Activated T-helper 1 cell treated with Interleukin-2 at 50 U/mL for 16 hours (primary cell): ENCODE results near the gene KLHL29.

ENCODE experiments used
- DNase-seq: peaks from one replicate; pipeline ENCODE4 v3.0.0-alpha.2; 2020; ENCODE audit warnings: low read depth

KLHL29 gene

GRCh38 chr2:23571085-23571484 lies 186.1 kb downstream of the KLHL29 start:
- no peak for DNase-seq

DNA sequence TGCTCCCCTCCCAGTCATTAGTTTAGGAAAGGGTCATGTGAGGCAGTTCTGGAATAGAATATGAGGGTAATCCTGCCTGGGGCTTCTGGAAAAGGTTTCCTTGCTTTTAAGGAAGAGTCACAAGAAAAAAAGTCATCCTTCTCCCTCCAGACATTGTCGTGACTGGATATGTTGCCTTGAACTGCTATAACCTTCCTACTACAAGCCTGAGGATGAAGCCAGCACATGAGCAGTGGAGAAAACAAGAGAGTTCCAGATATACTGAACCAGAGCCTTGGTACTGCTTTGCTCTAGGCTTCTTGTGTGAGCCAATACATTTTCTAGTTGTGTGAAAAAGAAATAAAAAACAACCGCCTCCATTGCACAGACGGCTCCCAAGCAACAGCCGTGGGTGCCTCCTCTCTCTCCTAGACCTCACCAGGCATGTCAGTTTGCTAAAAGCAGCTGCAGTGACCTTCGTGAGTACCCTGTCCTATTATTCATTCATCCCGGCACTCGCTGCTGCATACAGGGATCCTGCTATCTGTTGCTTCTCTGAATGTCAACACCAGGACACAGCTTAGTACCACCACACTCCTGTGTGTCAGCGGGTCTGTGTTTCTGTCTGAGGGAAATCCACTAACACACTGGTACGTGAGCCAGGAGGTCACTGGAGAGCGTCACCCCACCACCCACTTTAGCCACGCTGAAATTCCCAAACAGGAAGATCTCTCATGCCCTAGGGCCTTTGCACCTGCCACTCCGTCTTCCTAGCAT lies 186.7 kb downstream of the KLHL29 start:
- no peak for DNase-seq

GRCh38 chr2:23574919-23575654 lies 190.1 kb downstream of the KLHL29 start:
- DNase-seq = no peak

- DNase-seq = no peak
Observed at GRCh38 chr2:23578964-23579671, 194.1 kb downstream of the KLHL29 start.

DNA sequence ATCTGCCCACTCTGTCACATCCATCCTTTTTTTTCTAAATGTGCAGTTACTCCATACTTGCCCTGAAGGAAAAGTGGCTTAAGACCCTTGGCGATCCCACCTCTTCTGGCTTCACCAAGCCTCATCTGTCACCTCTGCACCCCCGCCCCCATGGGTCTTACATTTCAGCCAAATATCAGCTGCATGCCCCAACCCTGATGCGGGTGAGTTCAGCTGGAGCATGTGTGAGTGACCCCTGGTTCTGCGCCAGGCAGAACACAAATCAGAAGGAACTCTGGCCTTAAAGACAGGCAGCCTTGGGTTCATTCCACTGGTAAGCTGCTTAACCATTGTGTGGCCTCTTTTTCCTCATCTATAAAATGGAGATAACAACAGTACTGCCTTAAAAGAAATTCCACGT lies 194.7 kb downstream of the KLHL29 start:
- no peak for DNase-seq

DNA sequence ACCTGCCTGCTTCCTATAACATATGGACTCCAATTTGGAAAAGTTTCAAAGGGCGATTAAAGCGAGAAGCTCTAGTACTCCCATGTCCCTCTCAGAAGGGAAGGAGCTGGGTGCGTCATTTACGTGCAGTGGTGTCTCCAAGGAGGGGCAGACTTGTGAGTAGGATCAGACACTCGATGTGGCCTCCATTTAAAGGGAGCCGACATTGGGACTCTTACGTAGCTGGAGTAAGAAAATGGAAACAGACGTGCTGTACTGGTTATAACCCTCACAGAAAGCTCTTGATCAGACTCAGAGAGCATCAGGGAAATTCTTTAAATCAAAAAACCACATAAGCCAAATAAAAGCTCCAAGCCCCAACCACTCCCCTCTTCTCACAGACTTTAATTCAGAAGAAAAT lies 198.5 kb downstream of the KLHL29 start:
- no peak for DNase-seq

- DNase-seq = no peak
Observed at GRCh38 chr2:23584054-23584745, 199.2 kb downstream of the KLHL29 start.

- DNase-seq = no peak
Observed at GRCh38 chr2:23585273-23586170, 200.5 kb downstream of the KLHL29 start.

DNA sequence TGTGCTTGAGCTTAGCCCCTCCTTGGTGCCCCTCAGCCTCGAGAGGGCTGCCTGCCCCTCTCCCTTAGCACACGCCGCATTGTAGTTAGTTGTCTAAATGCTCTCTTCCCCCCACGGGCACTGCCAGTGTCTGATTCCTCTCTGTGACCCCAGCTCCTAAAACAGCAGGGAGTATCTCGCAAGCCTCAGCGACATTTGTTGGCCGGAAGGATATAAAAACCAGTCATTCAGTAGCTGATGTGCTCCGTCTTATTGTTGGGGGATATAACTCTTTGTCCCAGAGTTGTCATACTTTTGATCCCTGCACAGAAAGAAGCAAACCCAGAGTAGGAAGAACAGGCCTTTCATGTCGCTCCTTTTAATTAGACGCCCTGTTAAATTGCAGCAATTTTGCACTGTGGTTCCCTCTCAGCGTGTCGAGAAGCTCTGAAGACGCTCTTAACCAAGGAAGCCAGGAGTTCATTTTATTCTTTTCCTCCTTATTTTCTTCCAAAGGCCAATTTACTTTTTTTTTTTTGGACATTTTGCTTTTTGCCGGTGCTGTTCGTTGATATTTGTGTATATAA lies 201.8 kb downstream of the KLHL29 start:
- no peak for DNase-seq

DNA sequence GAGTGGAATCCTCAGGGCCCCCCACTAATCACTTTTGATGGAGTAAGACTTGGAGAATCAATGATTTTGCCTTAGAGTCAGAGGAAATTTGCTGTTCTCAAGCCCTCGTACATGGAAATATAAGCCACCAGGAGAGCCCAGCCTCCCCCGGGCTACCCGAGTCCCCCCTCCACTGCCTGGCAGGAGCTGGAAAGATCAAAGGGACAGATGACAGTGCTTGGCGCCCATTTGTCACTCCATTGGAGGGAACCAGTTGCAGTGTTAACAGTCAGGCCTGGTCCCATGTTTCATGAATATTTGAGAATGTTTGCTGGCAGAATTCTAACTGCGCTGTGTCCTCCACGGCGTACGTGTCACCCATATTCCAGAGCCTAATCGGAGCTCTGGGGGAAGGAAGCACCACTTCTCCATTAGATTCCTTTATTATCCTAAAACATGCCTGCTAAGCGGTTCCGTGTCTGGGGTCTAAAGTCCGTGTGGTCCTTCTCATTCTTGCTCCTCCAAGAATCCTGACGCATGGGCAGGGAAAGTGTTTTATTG lies 202.4 kb downstream of the KLHL29 start:
- DNase-seq = no peak

DNA sequence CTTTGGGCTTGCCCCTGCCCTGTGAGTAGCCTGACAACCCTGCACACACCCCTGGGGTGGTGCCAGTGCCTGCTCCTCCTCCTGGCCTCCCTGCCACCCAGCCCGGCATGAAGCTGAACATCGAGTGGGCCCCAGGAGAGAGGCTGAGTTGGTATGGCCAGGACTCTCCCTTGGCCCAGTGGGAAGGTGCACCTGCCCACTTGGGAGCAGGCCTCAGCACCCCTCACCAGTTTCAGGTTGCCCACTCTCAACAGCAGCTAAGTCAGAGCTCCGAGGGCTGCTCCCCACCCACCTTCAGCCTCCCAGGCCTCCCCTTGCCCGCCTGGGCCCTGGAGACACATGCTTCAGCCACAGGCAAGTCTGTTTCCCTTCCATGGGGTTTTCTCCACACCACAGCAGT lies 203.1 kb downstream of the KLHL29 start:
- no peak for DNase-seq

DNA sequence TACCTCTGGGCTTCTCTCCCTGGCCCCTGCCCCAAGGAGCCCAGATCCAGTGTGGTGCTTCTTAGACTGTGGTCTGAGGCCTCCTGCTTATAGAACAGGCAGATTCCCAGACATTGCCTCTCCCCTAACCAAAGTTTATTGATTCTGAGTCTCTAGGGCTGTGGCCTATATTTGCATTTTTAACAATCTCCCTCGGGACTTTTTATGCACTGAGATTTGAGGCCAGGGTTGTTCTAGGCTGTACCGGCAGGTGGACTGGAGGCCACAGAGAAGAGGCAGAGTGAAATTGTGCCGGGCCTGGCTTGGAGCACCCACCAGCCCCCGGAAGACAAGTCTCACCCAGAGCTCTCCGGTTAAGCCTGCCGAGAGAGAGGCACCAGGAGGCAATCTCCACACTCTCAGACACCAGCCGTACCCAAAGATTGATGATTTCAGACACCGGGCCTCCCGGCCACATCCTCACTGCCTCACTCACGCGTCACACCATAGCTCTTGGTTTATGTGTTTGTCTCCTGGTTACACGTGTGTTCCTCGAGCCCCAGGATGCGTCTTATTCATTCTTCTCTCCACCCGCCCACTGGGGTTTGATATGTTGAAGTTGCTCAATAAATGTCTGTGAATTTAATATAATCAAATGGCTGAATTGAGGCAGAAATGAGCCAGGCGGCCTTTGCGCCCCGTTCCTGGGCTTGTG lies 203.7 kb downstream of the KLHL29 start:
- no peak for DNase-seq

DNA sequence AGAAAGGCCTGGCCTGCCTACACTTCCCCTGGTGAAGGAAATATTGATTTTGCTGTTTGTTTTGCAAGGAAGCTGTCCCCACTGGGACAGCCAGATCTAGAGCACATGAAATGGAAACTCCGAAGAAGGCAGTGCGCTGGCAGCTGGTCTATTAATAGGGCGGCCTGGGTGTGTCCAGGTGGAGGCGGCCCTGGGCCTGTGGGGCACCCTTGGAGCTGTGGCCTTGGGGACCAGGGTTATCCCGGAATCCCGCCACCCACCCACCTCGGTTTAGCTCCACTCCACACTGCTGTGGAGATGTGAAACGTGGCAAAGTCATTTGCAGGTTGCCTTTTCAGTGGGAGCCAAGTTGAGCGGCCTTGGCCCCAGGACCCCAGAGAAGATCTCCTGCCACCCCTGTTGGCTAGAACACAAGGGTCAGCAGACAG lies 204.3 kb downstream of the KLHL29 start:
- no peak for DNase-seq

DNA sequence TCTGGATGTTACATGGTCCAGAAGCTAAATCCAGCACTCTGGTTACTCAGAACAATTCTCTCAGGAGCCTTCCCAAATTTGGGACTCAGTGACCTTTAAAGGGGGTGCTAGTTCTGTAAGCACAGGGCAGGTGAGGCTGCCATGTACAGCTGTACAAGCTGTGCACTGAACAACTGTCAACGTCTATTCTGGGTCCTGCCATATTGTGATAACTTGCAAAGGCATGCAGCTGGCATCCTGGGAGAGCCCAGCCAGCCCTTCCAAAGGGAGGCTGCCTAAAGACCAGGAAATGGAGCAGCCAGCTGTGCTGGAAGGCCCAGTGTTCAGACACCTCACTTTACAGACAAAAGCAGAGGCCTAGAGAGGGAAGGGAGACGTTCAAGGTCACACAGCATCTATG lies 204.8 kb downstream of the KLHL29 start:
- no peak for DNase-seq

- DNase-seq = no peak
Observed at GRCh38 chr2:23590241-23590869, 205.4 kb downstream of the KLHL29 start.

- DNase-seq = no peak
Observed at GRCh38 chr2:23591111-23591510, 206.1 kb downstream of the KLHL29 start.

DNA sequence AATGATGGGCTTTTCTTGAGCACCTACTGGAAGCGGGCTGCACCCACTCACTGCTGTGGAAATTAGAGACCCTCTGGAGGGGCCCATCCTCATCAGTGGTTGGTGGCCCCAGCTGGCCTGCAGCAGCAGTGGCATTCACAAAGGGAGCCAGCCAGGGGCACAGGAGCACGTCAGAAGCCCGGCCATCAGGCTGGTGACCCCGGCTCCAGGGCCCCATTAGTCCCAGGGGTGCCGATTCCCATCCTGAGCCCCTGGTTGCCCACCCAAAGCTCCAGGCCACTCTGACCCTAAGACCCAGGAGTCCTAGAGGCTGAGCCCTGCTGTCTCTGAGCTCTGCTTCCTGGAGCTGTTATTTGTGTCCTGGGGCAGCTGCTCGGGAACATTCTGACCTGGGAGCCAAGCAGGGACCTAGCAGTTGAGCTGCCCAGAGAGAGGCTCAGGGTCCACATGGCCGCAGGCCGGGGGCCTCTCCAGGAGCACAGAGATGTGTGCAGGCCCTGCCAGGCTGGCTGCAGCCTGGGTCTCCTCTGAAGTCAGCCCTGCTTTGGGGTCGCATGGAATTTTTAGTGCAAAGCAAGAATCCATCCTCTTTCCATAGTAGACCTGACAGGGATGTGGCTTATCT lies 207.2 kb downstream of the KLHL29 start:
- DNase-seq = no peak

GRCh38 chr2:23592898-23593751 lies 208.1 kb downstream of the KLHL29 start:
- DNase-seq = no peak
